ENCODE data around the gene RHOA. TPM values are rescaled to one million over a fixed set of nuclear protein-coding genes. Genes with fewer than 3 reads are reported as not detected.
A peak's percentile ranks its signal among the peaks of the same experiment; 100 is the strongest.

Gene RHOA
- total and polyA plus RNA-seq, 10 of the 15 experiments (the other 5 are each of a cell fraction or from before 2014, with no cell fraction given), result 246 to 1,049 (median 515) TPM

DNA sequence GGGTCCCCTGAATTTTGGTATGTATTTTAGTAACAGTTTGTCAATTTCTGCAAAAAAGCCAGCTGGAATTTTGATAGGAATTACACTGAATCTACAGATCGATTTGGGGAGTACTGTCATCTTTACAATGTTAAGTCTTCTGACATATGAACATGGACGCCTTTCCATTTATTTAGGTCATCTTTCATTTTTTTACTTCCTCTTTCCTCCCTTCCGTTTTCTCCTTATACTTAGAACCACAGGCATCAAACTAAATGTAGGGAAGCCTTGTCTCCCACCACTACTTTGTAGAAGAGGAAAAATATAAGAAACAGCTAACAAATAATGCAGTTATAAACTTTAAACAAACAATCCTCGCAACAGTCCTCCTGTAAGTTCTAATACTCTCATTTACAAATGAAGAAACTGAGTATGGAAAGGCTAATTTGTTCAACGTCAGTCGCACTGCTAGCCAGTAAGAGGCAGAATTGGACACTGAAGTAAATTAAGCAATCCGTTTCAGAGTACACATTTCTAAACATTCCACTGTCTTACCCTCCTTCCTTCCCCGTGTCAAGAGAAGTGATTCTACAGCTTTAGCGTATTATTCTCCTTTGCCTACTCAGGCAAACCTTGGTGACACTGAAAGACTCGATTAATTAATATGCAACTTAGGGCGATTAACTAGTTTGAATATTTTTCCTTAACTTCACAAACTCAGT, 25.6 kb downstream of the RHOA start:
- POLR2A ChIA-PET, result interaction anchor here (0.6 kb wide), 1 partner anchor 16 kb away, joined by 9 read pairs; no protein-coding TSS in a partner anchor
- Histone ChIP-seq H3K4me1 (ENCODE audit: control insufficient read depth, insufficient read depth, low read length) (peaks cover 6% of the 10 kb centered on the region), H3K27me3 (replicated peaks in 1 of 2; ENCODE audit: control insufficient read depth in 2 of 2, insufficient read depth in 2 of 2, low read length in 1 of 2) (no peaks in the 10 kb centered on the region), H3K4me2 (ENCODE audit: control insufficient read depth, insufficient read depth) (peak overlapping the region; percentile 47), H3K27ac (ENCODE audit: control insufficient read depth, insufficient read depth) (peak overlapping the region; percentile 37), H3K9me3 (replicated peaks; ENCODE audit: control insufficient read depth, insufficient read depth, low read length) (peaks cover 4% of the 10 kb centered on the region), H3K36me3 (ENCODE audit: control insufficient read depth in 2 of 2, insufficient read depth in 2 of 2, low read length in 1 of 2) (peaks cover 0 to 4% of the 10 kb centered on the region in 2 experiments; a peak in 2 of 4 replicates), H4K20me1 (ENCODE audit: control insufficient read depth, insufficient read depth) (peaks cover 6% of the 10 kb centered on the region; the same call in 1 of the 2 replicates), H3K4me3 (no peak overlapping the region), H2AFZ (ENCODE audit: control insufficient read depth, low read depth, low read length) (no peak overlapping the region), H3K79me2 (ENCODE audit: control insufficient read depth, insufficient read depth, low read length) (peaks cover 79% of the 10 kb centered on the region), H3K9ac (ENCODE audit: control insufficient read depth, insufficient read depth, low read length) (no peak overlapping the region)
- in situ Hi-C loops (cut with MboI) (no loop called here), intact Hi-C loops (cut with micrococcal nuclease; ENCODE audit: unreplicated experiment) (no loop called here)
- peak; percentile 38 for FAIRE-seq
- WGBS (ENCODE audit: insufficient coverage, insufficient replicate concordance, low lambda C conversion rate, missing lambda C conversion rate), result 38% methylated on average over 11 of the region's 11 CpGs
- CTCF ChIA-PET, result interaction anchor here (0.9 to 1.3 kb wide), 2 partner anchors 8 to 11 kb away, joined by 3 read pairs; no protein-coding TSS in a partner anchor
- SMC1A ChIA-PET (ENCODE audit: uncharacterized antibody, unreplicated experiment), result no interaction called here
- RAD21 ChIA-PET (ENCODE audit: unreplicated experiment), result interaction anchor here (1.1 kb wide), 1 partner anchor 46 kb away, joined by 3 read pairs; the partner anchor contains the start of gene USP4
- peak; percentile 46; the same call in 1 of the 3 replicates for ATAC-seq
- TF ChIP-seq, protein P1, sequence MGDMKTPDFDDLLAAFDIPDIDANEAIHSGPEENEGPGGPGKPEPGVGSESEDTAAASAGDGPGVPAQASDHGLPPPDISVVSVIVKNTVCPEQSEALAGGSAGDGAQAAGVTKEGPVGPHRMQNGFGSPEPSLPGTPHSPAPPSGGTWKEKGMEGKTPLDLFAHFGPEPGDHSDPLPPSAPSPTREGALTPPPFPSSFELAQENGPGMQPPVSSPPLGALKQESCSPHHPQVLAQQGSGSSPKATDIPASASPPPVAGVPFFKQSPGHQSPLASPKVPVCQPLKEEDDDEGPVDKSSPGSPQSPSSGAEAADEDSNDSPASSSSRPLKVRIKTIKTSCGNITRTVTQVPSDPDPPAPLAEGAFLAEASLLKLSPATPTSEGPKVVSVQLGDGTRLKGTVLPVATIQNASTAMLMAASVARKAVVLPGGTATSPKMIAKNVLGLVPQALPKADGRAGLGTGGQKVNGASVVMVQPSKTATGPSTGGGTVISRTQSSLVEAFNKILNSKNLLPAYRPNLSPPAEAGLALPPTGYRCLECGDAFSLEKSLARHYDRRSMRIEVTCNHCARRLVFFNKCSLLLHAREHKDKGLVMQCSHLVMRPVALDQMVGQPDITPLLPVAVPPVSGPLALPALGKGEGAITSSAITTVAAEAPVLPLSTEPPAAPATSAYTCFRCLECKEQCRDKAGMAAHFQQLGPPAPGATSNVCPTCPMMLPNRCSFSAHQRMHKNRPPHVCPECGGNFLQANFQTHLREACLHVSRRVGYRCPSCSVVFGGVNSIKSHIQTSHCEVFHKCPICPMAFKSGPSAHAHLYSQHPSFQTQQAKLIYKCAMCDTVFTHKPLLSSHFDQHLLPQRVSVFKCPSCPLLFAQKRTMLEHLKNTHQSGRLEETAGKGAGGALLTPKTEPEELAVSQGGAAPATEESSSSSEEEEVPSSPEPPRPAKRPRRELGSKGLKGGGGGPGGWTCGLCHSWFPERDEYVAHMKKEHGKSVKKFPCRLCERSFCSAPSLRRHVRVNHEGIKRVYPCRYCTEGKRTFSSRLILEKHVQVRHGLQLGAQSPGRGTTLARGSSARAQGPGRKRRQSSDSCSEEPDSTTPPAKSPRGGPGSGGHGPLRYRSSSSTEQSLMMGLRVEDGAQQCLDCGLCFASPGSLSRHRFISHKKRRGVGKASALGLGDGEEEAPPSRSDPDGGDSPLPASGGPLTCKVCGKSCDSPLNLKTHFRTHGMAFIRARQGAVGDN (IDR thresholded peaks at IDR 0.05), result no peak
- TF ChIP-seq IKZF1 (conservative IDR thresholded peaks at IDR 0.05) (0 out of 2 replicates have a peak, but pooled peaks have one; percentile 21), NFYB (IDR thresholded peaks at IDR 0.05; ENCODE audit: insufficient read depth, low read depth, low read length) (no peak), IKZF2 (IDR thresholded peaks at IDR 0.05) (peak in 1 of 2 experiments; percentile 30; a peak in 1 of 4 replicates), SUZ12 (IDR thresholded peaks at IDR 0.05; ENCODE audit: unreplicated experiment) (no peak), MXI1 (IDR thresholded peaks at IDR 0.05; ENCODE audit: low read depth, low read length) (no peak), TCF12 (IDR thresholded peaks at IDR 0.05; ENCODE audit: low read depth, low read length) (no peak), FOS (IDR thresholded peaks at IDR 0.05; ENCODE audit: borderline replicate concordance, extremely low read depth, insufficient read length) (no peak), SPI1 (IDR thresholded peaks at IDR 0.05; ENCODE audit: borderline replicate concordance, insufficient read depth, low read depth, low read length) (0 out of 2 replicates have a peak, but pooled peaks have one; percentile 5)
- TF ChIP-seq, protein P2, sequence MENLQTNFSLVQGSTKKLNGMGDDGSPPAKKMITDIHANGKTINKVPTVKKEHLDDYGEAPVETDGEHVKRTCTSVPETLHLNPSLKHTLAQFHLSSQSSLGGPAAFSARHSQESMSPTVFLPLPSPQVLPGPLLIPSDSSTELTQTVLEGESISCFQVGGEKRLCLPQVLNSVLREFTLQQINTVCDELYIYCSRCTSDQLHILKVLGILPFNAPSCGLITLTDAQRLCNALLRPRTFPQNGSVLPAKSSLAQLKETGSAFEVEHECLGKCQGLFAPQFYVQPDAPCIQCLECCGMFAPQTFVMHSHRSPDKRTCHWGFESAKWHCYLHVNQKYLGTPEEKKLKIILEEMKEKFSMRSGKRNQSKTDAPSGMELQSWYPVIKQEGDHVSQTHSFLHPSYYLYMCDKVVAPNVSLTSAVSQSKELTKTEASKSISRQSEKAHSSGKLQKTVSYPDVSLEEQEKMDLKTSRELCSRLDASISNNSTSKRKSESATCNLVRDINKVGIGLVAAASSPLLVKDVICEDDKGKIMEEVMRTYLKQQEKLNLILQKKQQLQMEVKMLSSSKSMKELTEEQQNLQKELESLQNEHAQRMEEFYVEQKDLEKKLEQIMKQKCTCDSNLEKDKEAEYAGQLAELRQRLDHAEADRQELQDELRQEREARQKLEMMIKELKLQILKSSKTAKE (IDR thresholded peaks at IDR 0.05; ENCODE audit: low read depth, poor library complexity, severe bottlenecking), result no peak
- no TSS peak for BruUV-seq (replicated peaks)
- DNase-seq (ENCODE audit: low read depth, low spot score), result no peak
